GM21360 (cell line): Measurements from ENCODE around the gene ALDH4A1.

Experiments used
- ATAC-seq: cut with Tn5 transposase; IDR thresholded peaks from one replicate; pipeline ENCODE4 v1.9.1; 2021; ENCODE audit warnings: mild to moderate bottlenecking, moderate library complexity; ENCODE audit not compliant: unreplicated experiment

The ALDH4A1 gene

GRCh38 chr1:18939398-18940302 is 37.3 kb upstream of the ALDH4A1 start:
- ATAC-seq, result no peak

GRCh38 chr1:18938707-18939070 is 36.3 kb upstream of the ALDH4A1 start:
- ATAC-seq, result no peak

- ATAC-seq, result no peak
Measured at GRCh38 chr1:18938008-18938706, 35.8 kb upstream of the ALDH4A1 start.

- ATAC-seq, result no peak
Measured at GRCh38 chr1:18937539-18937938, 35.2 kb upstream of the ALDH4A1 start.

DNA sequence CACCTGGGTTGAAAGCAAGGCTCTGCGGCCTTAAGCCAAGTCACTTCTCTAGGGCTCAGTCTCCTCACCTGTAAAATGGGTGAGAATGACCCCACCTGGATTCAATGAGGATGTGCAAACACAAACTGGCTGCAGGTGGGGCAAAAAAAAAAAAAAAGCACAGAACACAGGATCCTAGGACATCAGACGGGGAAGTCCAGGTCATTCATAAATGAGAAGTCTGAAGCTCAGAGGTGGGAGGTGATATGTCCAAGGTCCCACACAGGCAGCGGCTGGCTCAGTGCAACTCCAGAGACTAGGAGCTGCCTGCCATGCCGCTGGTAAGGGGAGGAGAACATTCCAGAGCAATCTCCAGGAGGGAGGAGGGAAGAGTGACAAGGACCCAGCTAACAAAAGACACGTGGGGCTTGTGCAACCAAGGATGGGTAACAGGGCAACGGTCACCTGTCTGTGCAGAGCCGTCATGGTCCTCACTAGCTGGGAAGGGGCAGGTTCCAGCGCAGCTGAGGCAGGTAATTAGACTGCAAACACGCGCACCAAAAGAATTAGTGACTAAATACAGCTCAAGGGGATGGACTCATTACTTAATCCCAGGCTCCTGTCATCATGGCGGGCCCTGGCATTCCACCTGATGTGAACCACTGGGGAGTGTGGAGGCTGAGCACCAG is 34.6 kb upstream of the ALDH4A1 start:
- no peak for ATAC-seq

GRCh38 chr1:18936471-18936813 is 34.1 kb upstream of the ALDH4A1 start:
- ATAC-seq, result no peak

- ATAC-seq, result no peak
Measured at GRCh38 chr1:18934205-18935000, 32.0 kb upstream of the ALDH4A1 start.

DNA sequence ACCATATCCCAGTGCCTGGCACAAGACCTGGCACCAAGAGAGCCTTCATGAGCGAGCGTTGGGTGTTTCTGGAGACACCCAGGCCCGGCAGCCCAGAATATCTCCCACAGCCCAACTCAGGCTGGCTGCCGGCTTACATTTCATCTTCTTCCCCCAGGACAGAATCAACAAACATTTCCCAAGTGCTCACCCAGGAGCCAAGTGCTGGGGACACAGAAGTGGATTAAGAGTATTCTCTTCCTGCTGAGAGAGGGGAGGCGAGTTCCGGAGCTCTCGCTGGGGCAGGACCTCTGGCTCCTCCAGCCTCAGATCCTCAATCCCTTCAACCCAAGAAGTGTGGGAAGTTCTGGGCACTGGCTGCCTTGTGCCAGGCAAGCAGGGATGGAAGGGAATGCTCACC is 30.5 kb upstream of the ALDH4A1 start:
- ATAC-seq, result no peak

- ATAC-seq, result no peak
Measured at GRCh38 chr1:18932387-18932786, 30.0 kb upstream of the ALDH4A1 start.

- no peak for ATAC-seq
Measured at GRCh38 chr1:18931730-18932129, 29.4 kb upstream of the ALDH4A1 start.

DNA sequence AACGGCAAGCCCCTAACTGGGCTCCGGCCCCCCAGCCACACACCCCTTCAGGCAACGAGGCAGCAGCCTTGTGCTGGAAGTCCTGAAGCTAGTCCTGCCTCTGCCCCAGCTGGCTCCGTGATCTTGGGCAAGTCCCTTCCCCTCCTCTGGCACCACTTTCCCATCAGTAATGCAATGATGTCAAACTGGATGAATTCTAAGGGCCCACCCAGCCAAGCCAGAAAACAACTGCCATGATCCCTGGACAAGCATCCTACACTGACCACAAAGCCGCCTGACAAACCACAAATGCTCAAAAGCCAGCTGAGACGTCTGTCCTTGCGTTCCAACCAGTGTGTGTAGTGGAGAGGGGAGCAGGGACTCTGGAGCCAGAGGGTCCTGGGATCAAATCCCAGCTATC is 27.3 kb upstream of the ALDH4A1 start:
- no peak for ATAC-seq

DNA sequence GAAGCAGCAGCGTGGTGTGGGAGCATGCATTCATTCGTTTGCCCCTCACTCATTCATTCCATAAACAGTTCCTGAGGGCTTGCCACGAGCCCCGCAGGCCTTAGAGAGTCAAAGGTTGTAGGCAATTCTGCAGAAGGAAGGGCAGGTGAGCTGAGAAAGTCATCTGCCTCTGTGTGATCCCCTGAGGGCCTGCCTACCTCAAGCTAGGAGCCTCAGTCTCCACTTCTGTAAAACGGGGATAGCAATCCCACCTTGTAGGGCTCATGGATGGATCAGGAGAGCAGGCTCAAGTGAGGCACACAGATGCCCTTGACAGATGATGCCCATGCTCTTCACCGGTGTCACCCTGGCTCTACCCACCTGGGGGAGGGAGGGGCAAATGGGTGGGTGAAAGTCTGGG is 26.6 kb upstream of the ALDH4A1 start:
- no peak for ATAC-seq

DNA sequence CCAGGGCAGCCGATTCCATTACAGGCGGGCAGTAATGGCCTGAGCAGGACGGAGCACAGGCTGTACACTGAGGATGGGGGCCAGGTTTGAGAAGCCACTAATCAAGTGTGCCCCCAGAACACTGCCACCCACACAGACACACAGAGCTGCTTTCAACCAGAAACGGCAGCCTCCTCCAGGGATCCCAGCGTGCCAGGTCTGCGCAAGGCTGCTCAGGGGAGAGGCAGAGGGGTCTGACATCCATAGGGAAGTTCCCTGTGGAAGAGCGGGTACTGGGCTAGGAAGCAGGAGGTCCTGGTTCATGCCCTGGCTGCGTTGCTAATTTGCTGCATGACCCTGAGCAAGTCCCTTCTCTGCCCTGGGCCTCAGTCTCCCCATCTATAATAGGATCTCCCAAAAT is 26.1 kb upstream of the ALDH4A1 start:
- ATAC-seq, result no peak

GRCh38 chr1:18927654-18928272 is 25.4 kb upstream of the ALDH4A1 start:
- no peak for ATAC-seq

DNA sequence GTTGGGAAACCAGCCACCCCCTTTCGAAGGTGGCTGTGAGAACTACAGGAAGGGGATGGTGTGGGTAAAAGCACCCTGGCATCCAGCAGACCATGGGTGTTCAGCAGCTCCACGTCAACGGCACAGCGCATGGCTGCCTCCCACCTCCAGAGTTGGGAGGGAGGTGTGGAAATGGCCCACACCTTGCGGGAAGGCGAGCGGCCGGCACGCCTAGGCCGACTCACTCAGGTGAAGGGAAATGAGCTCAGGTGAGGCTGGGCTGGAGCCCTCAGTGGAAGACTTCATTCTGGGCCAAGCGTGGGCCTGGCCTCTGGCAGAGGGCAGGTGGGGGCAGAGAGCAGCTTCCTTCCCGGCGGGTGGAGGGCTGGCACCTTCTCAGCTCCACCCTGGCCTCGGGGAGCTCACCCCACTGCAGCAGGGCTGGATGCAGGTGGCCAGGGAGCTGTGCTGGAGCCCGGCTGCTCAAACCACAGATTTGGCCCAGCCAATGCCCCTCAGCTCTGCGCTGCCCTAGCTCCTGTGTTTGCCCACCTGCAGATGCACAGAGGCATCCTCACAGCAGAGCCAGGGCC is 24.8 kb upstream of the ALDH4A1 start:
- ATAC-seq, result no peak

GRCh38 chr1:18926315-18927081 is 24.1 kb upstream of the ALDH4A1 start:
- peak; percentile 59 for ATAC-seq

DNA sequence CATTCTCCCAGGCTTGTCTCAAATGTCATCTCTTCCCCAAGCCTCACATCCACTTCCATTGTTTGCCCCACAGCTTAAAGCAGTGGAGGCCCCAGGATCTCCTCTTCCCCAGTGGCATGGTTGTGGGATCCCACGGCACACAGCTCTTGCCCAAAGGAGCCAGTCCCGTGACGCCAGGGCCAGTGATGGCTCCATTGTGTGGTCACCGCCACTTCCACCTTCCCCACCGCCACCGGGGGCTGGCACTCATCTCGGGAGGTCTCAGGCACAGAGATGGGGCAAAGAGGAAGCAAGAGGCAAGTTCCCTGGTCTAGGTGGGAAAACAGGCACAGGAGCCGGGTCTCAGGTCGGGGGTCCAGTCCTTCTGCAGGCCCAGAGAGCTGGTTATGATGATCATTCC is 22.9 kb upstream of the ALDH4A1 start:
- no peak for ATAC-seq

DNA sequence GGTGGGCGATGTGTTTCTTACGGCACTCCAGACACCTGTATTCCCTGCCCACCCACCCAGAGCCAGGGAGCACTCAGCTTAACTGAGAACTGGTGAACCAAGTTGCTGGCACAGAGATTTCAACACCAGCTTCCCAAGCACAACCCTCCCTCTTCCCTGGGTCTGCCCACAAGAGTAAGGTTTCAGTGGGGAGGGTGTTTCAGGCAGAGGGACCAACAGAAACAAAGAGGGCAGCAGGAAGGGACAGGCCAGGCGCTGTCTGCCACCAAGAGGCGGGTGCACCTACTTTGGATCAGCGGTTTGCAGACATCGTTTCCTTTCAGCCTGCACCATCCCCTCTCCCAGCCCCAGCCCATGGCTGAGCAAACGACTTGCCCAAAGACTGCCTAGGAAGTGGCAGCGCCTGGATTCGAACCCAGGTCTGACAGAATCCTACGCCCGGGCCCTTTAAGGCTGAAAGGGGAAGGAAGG is 21.9 kb upstream of the ALDH4A1 start:
- no peak for ATAC-seq

GRCh38 chr1:18923756-18924211 is 21.4 kb upstream of the ALDH4A1 start:
- no peak for ATAC-seq
